Trophoblast cell (in vitro differentiated cells and primary cell): ENCODE measurements around the gene PIWIL4.

ENCODE experiments used
- DNase-seq, 2 donors: peaks; one replicate each; pipeline ENCODE4 v3.0.0-alpha.2; 2016
- H2AFZ ChIP-seq: 2 replicates; pipeline ENCODE4 v1.6.1; 2013; ENCODE audit warnings: low read length, moderate library complexity, mild to moderate bottlenecking; ENCODE audit not compliant: insufficient read depth, poor library complexity
- H2AK5ac ChIP-seq: 2 replicates; pipeline ENCODE4 v1.6.1; 2013; ENCODE audit warnings: mild to moderate bottlenecking, low read length
- H2BK120ac ChIP-seq: 2 replicates; pipeline ENCODE4 v1.6.1; 2013; ENCODE audit warnings: low read length, mild to moderate bottlenecking, moderate library complexity; ENCODE audit not compliant: insufficient read depth, poor library complexity
- H2BK12ac ChIP-seq: 2 replicates; pipeline ENCODE4 v1.6.1; 2013; ENCODE audit warnings: mild to moderate bottlenecking, low read length, moderate library complexity
- H2BK5ac ChIP-seq: 2 replicates; pipeline ENCODE4 v1.6.1; 2013; ENCODE audit warnings: low read length, low read depth, moderate library complexity, mild to moderate bottlenecking; ENCODE audit not compliant: poor library complexity
- H3K14ac ChIP-seq: 2 replicates; pipeline ENCODE4 v1.6.1; 2013; ENCODE audit warnings: mild to moderate bottlenecking, low read length
- H3K18ac ChIP-seq: 2 replicates; pipeline ENCODE4 v1.6.1; 2013; ENCODE audit warnings: mild to moderate bottlenecking, low read length
- H3K23ac ChIP-seq: 2 replicates; pipeline ENCODE4 v1.6.1; 2013; ENCODE audit warnings: low read length
- H3K27ac ChIP-seq: 2 replicates; pipeline ENCODE4 v1.5.1; 2013; ENCODE audit warnings: low read depth, mild to moderate bottlenecking, inconsistent platforms, low read length, moderate library complexity
- H3K27me3 ChIP-seq: 2 replicates; pipeline ENCODE4 v1.6.1; 2013; ENCODE audit warnings: inconsistent platforms, mild to moderate bottlenecking, low read length, moderate library complexity; ENCODE audit not compliant: insufficient read depth
- H3K36me3 ChIP-seq, 2 experiments: 1 replicate in 1 of 2; 2 replicates in 1 of 2; pipeline ENCODE4 v1.6.1; 2013; ENCODE audit warnings: low read length in 2 of 2, mild to moderate bottlenecking in 2 of 2, moderate library complexity in 1 of 2; ENCODE audit not compliant: insufficient read depth in 2 of 2, control insufficient read depth in 1 of 2
- H3K4ac ChIP-seq: 2 replicates; pipeline ENCODE4 v1.6.1; 2013; ENCODE audit warnings: low read depth, mild to moderate bottlenecking, low read length, moderate library complexity
- H3K4me1 ChIP-seq, 2 experiments: 1 replicate in 1 of 2; 2 replicates in 1 of 2; pipeline ENCODE4 v1.6.1; 2013; ENCODE audit warnings: low read length in 2 of 2, mild to moderate bottlenecking in 2 of 2, moderate library complexity in 1 of 2; ENCODE audit not compliant: insufficient read depth in 2 of 2, control insufficient read depth in 1 of 2
- H3K4me2 ChIP-seq: 2 replicates; pipeline ENCODE4 v1.6.1; 2013; ENCODE audit warnings: inconsistent platforms, mild to moderate bottlenecking, low read length, moderate library complexity
- H3K4me3 ChIP-seq: 2 replicates; pipeline ENCODE4 v1.5.1; 2013; ENCODE audit warnings: mild to moderate bottlenecking, low read depth, low read length, inconsistent platforms
- H3K79me1 ChIP-seq: one replicate; pipeline ENCODE4 v1.6.1; 2013; ENCODE audit warnings: low read length
- H3K79me2 ChIP-seq: 2 replicates; pipeline ENCODE4 v1.6.1; 2013; ENCODE audit warnings: low read length, mild to moderate bottlenecking; ENCODE audit not compliant: control insufficient read depth, insufficient read depth, poor library complexity
- H3K9ac ChIP-seq: 2 replicates; pipeline ENCODE4 v1.6.1; 2013; ENCODE audit warnings: mild to moderate bottlenecking, low read length
- H3K9me3 ChIP-seq: 2 replicates; pipeline ENCODE4 v1.6.1; 2013; ENCODE audit warnings: low read depth, mild to moderate bottlenecking, control low read depth, inconsistent platforms, low read length; ENCODE audit not compliant: insufficient read depth
- H4K12ac ChIP-seq: 2 replicates; pipeline ENCODE4 v1.6.1; 2013; ENCODE audit warnings: low read depth, mild to moderate bottlenecking, low read length, moderate library complexity
- H4K8ac ChIP-seq: 2 replicates; pipeline ENCODE4 v1.6.1; 2013; ENCODE audit warnings: low read depth, mild to moderate bottlenecking, low read length, moderate library complexity
- H4K91ac ChIP-seq: one replicate; pipeline ENCODE4 v1.6.1; 2013; ENCODE audit warnings: low read depth, mild to moderate bottlenecking, low read length, moderate library complexity
- WGBS: extraction: QIAGEN DNeasy Blood & Tissue Kit; methylation state at CpG from one replicate; pipeline ENCODE4 v1.1.7; 2013; ENCODE audit warnings: missing lambda C conversion rate; ENCODE audit not compliant: insufficient read length, insufficient coverage; ENCODE audit errors: extremely low coverage; 5-methylcytosine and 5-hydroxymethylcytosine counted together

The PIWIL4 gene

DNA sequence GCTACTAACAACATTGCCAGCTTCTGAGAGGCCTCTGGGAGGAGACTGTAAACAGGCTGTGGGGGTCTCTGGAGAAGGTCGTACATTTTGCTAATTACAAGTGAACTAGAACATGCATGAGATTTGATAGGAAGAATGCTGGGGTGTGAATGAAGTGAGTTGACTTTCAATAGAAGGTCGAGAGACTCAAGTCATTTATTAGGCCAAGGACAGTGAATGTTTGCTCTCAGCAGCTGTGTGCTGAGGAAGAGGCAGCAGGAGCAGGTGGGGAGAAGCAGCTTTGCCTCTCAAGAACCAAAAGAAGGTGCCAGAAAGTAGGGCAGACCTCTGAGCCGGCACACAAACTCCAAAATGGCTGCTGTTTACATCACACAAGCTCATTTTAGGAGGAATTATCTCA is 91.7 kb downstream of the PIWIL4 start:
- Histone ChIP-seq H3K79me2 (no peaks in the 10 kb centered on the region), H3K18ac (no peak overlapping the region), H3K79me1 (peaks cover 1% of the 10 kb centered on the region), H3K27ac (no peak overlapping the region), H3K14ac (no peak overlapping the region), H3K27me3 (no peaks in the 10 kb centered on the region), H2BK5ac (no peak overlapping the region), H3K4ac (no peak overlapping the region), H2AFZ (no peak overlapping the region), H4K12ac (no peak overlapping the region), H3K4me2 (no peak overlapping the region), H4K8ac (no peak overlapping the region), H3K9ac (no peak overlapping the region), H4K91ac (no peak overlapping the region), H3K36me3 (no peaks in the 10 kb centered on the region), H3K4me1 (peaks cover 7% of the 10 kb centered on the region in 2 experiments), H3K9me3 (no peaks in the 10 kb centered on the region), H2BK120ac (no peak overlapping the region), H2AK5ac (no peak overlapping the region), H3K4me3 (no peak overlapping the region), H2BK12ac (no peak overlapping the region), H3K23ac (no peak overlapping the region)
- WGBS: no CpG with 5 or more reads among the region's 3 CpGs
- DNase-seq: no peak

DNA sequence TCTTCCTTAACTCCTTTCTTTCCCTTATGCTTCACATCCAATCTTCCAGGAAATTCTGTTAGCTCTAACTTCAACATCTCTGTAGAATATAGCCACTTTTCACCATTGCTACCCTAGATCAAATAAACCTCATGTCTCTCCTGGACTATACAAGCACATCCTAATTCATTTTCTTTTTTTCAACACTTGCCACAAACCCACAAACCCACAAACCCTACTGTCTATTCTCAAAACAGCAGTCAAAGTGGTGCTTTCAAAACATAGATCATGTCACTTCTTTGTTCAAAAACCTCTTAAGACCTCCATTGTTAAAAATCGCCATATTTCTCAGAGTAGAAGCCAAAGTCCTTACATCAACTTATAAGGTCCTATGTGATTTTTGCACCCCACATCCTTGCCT is 94.3 kb downstream of the PIWIL4 start:
- no peaks in the 10 kb centered on the region for H3K79me2 ChIP-seq
- no peak overlapping the region for H4K91ac ChIP-seq
- H2BK120ac ChIP-seq: no peak overlapping the region
- no peaks in the 10 kb centered on the region for H3K36me3 ChIP-seq
- peaks cover 3% of the 10 kb centered on the region for H3K79me1 ChIP-seq
- H4K8ac ChIP-seq: no peak overlapping the region
- WGBS: no CpG with 5 or more reads among the region's 1 CpG
- no peak overlapping the region for H3K14ac ChIP-seq
- H3K4ac ChIP-seq: no peak overlapping the region
- H4K12ac ChIP-seq: no peak overlapping the region
- DNase-seq: no peak
- H3K4me1 ChIP-seq: peaks cover 13 to 14% of the 10 kb centered on the region in 2 experiments
- no peak overlapping the region for H3K9ac ChIP-seq
- no peak overlapping the region for H3K23ac ChIP-seq
- no peaks in the 10 kb centered on the region for H3K9me3 ChIP-seq
- no peak overlapping the region for H2AFZ ChIP-seq
- no peak overlapping the region for H2BK12ac ChIP-seq
- H3K27ac ChIP-seq: no peak overlapping the region
- H3K4me2 ChIP-seq: no peak overlapping the region
- H3K18ac ChIP-seq: no peak overlapping the region
- H2BK5ac ChIP-seq: no peak overlapping the region
- H2AK5ac ChIP-seq: no peak overlapping the region
- H3K27me3 ChIP-seq: no peaks in the 10 kb centered on the region
- no peak overlapping the region for H3K4me3 ChIP-seq

DNA sequence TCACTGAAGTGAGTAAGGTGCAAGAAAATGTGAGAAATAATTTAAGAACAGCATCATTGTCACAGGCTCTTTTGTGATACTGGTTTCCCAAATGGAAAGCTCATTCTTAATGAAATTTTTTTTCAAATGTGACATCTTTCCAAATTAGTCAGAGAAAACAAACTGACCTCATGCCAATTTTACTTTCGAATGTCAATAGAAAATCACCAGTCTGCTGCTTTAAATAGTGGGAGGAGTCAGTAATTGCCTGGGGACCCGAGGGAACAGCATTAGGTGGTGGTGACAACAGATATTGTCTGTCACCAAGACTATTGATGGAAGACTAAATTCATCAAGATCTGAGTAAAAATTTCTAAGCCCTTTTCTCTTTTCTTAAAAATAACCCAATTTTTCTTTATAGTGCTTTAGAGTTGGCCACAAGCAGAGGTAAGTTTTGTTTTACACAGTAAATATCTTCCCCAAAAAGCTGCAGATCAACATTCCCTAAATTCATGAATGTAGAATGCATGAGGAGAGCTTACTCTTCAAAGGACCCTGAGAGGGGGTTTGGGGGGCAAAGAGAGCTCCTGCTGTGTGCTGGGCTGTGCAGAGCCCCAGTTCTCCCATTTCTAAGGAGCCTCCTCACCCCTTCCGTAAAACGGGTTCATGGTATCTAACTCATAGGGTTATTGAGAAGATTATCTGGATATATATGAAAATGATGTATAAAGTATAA is 95.1 kb downstream of the PIWIL4 start:
- DNase-seq: peak in 1 of 2 donors; percentile 56
- H2BK120ac ChIP-seq: no peak overlapping the region
- H3K14ac ChIP-seq: no peak overlapping the region
- H3K4me3 ChIP-seq: no peak overlapping the region
- H3K36me3 ChIP-seq: no peaks in the 10 kb centered on the region
- no peak overlapping the region for H2AK5ac ChIP-seq
- no peak overlapping the region for H3K27ac ChIP-seq
- H4K12ac ChIP-seq: no peak overlapping the region
- H3K18ac ChIP-seq: no peak overlapping the region
- peaks cover 3% of the 10 kb centered on the region for H3K79me1 ChIP-seq
- H3K4me2 ChIP-seq: no peak overlapping the region
- peaks cover 9 to 10% of the 10 kb centered on the region in 2 experiments for H3K4me1 ChIP-seq
- H2AFZ ChIP-seq: no peak overlapping the region
- no peak overlapping the region for H4K8ac ChIP-seq
- H3K4ac ChIP-seq: no peak overlapping the region
- H3K79me2 ChIP-seq: no peaks in the 10 kb centered on the region
- no peak overlapping the region for H3K23ac ChIP-seq
- H3K9me3 ChIP-seq: no peaks in the 10 kb centered on the region
- H2BK5ac ChIP-seq: no peak overlapping the region
- H3K9ac ChIP-seq: no peak overlapping the region
- no peaks in the 10 kb centered on the region for H3K27me3 ChIP-seq
- no CpG with 5 or more reads among the region's 4 CpGs for WGBS
- H2BK12ac ChIP-seq: no peak overlapping the region
- H4K91ac ChIP-seq: no peak overlapping the region

DNA sequence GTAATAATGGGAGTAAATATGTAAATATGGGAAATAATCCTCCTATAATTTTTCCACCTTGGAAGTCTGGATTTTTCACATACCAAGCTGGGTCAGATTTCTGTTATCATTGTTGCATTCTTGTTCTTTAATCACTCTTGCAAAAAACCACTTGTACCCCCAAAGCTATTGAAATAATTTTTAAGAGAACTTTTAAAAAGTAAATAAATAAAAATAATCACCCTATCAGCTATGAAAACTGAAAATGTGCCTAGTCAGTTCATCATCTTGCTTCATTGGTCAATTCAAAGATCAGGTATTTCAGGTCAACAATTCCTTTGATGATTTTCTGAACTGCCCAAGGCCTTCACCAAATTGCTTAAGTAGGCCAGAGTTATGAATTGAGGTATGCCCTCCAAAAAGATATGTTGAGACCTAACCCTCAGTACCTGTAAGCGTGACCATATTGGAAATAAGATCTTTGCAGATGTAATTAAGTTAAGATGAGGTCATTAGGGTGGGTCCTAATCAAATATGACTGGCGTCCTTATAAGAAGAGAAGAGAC is 95.8 kb downstream of the PIWIL4 start:
- no peak overlapping the region for H2BK12ac ChIP-seq
- no CpG with 5 or more reads among the region's 2 CpGs for WGBS

More for the DNA sequence above, 95.8 kb downstream of the PIWIL4 start:
- no peak overlapping the region for H3K4me2 ChIP-seq
- H4K8ac ChIP-seq: no peak overlapping the region
- no peak overlapping the region for H3K18ac ChIP-seq
- no peak overlapping the region for H4K91ac ChIP-seq
- no peak overlapping the region for H4K12ac ChIP-seq
- H2AFZ ChIP-seq: no peak overlapping the region
- H2AK5ac ChIP-seq: no peak overlapping the region
- H3K9me3 ChIP-seq: no peaks in the 10 kb centered on the region
- H3K36me3 ChIP-seq: no peaks in the 10 kb centered on the region
- H3K4me1 ChIP-seq: peaks cover 9 to 10% of the 10 kb centered on the region in 2 experiments
- H2BK120ac ChIP-seq: no peak overlapping the region
- no peaks in the 10 kb centered on the region for H3K79me2 ChIP-seq
- peaks cover 3% of the 10 kb centered on the region for H3K79me1 ChIP-seq
- H3K23ac ChIP-seq: no peak overlapping the region
- no peak overlapping the region for H3K14ac ChIP-seq
- H3K27me3 ChIP-seq: no peaks in the 10 kb centered on the region
- H3K4ac ChIP-seq: no peak overlapping the region
- no peak overlapping the region for H3K27ac ChIP-seq
- DNase-seq: peak in 1 of 2 donors; percentile 79
- H2BK5ac ChIP-seq: no peak overlapping the region
- H3K9ac ChIP-seq: no peak overlapping the region
- no peak overlapping the region for H3K4me3 ChIP-seq
